Epidermal melanocyte (primary cell): ENCODE measurements around the gene ERVMER34-1.
A peak's percentile ranks its signal among the peaks of the same experiment; 100 is the strongest.

ENCODE experiments used
- DNase-seq: peaks from one replicate; pipeline ENCODE4 v3.0.0; 2011; ENCODE audit warnings: low spot score; ENCODE audit not compliant: insufficient read length

ERVMER34-1 gene

GRCh38 chr4:52721968-52722815 lies 29.0 kb downstream of the ERVMER34-1 start:
- peak; percentile 89 for DNase-seq

GRCh38 chr4:52718123-52718522 lies 33.1 kb downstream of the ERVMER34-1 start:
- DNase-seq, result no peak

GRCh38 chr4:52716364-52717151 lies 34.7 kb downstream of the ERVMER34-1 start:
- no peak for DNase-seq

- DNase-seq, result no peak
Measured at GRCh38 chr4:52715914-52716313, 35.3 kb downstream of the ERVMER34-1 start.

- DNase-seq, result no peak
Measured at GRCh38 chr4:52715255-52715897, 35.8 kb downstream of the ERVMER34-1 start.

GRCh38 chr4:52714597-52715254 lies 36.5 kb downstream of the ERVMER34-1 start:
- no peak for DNase-seq

GRCh38 chr4:52713456-52713937 lies 37.7 kb downstream of the ERVMER34-1 start:
- no peak for DNase-seq

- peak; percentile 94 for DNase-seq
Measured at GRCh38 chr4:52712251-52713130, 38.7 kb downstream of the ERVMER34-1 start.

GRCh38 chr4:52711834-52712250 lies 39.4 kb downstream of the ERVMER34-1 start:
- DNase-seq, result no peak

- no peak for DNase-seq
Measured at GRCh38 chr4:52711272-52711671, 40.0 kb downstream of the ERVMER34-1 start.

- no peak for DNase-seq
Measured at GRCh38 chr4:52709155-52709554, 42.1 kb downstream of the ERVMER34-1 start.

GRCh38 chr4:52704661-52705060 lies 46.6 kb downstream of the ERVMER34-1 start:
- DNase-seq, result no peak

GRCh38 chr4:52704133-52704532 lies 47.1 kb downstream of the ERVMER34-1 start:
- DNase-seq, result no peak

- DNase-seq, result no peak
Measured at GRCh38 chr4:52701207-52701606, 50.0 kb downstream of the ERVMER34-1 start.

GRCh38 chr4:52694936-52695335 lies 56.3 kb downstream of the ERVMER34-1 start:
- DNase-seq, result no peak

- no peak for DNase-seq
Measured at GRCh38 chr4:52693492-52693891, 57.7 kb downstream of the ERVMER34-1 start.
